Naive B cell (primary cell): ENCODE data around the gene TM7SF2. TPM values are rescaled to one million over a fixed set of nuclear protein-coding genes. Genes with fewer than 3 reads are reported as not detected.
A peak's percentile ranks its signal among the peaks of the same experiment; 100 is the strongest.

Experiments
- ATAC-seq, 2 donors: fragments of 150-1000 bp; cut with Tn5 transposase; 2 replicates each; pipeline ENCODE4 v1.10.0; 2021; ENCODE audit warnings: low read depth in 2 of 2, mild to moderate bottlenecking in 2 of 2, moderate library complexity in 2 of 2
- DNase-seq: peaks from one replicate; pipeline ENCODE4 v3.0.0; 2022
- H3K27ac Mint-ChIP-seq, 6 donors: one replicate each; pipeline ENCODE4 v1.8.0; 2020 to 2022; ENCODE audit warnings: mild to moderate bottlenecking in 6 of 6, mixed read lengths in 6 of 6, moderate library complexity in 5 of 6, inconsistent platforms in 2 of 6
- H3K27me3 Mint-ChIP-seq, 3 donors: one replicate each; pipeline ENCODE4 v1.8.0; 2021 to 2022; ENCODE audit warnings: mixed read lengths in 3 of 3, mild to moderate bottlenecking in 1 of 3
- H3K36me3 Mint-ChIP-seq, 2 donors: one replicate each; pipeline ENCODE4 v1.8.0; 2020 to 2022; ENCODE audit warnings: mixed read lengths in 2 of 2, inconsistent platforms in 1 of 2, mild to moderate bottlenecking in 1 of 2
- H3K4me1 Mint-ChIP-seq, 3 donors: one replicate each; pipeline ENCODE4 v1.8.0; 2020 to 2022; ENCODE audit warnings: mixed read lengths in 3 of 3, inconsistent platforms in 1 of 3, mild to moderate bottlenecking in 1 of 3, moderate library complexity in 1 of 3
- H3K4me3 Mint-ChIP-seq, 8 donors: one replicate each; pipeline ENCODE4 v1.8.0; 2020 to 2022; ENCODE audit warnings: mild to moderate bottlenecking in 8 of 8, mixed read lengths in 8 of 8, moderate library complexity in 8 of 8, inconsistent platforms in 2 of 8
- H3K9me3 Mint-ChIP-seq, 7 donors: one replicate each; pipeline ENCODE4 v1.8.0; 2020 to 2022; ENCODE audit warnings: mixed read lengths in 7 of 7, mild to moderate bottlenecking in 5 of 7, inconsistent platforms in 2 of 7, moderate library complexity in 1 of 7
- polyA plus RNA-seq, 6 donors: library from polyadenylated mRNA; unstranded; fragments of 300-500 nt; fragmentation: Illumina TruSeq; gene quantifications; one replicate each; pipeline ENCODE4 v1.2.3, GENCODE V29; 2021; ENCODE audit warnings: low read depth in 6 of 6

TM7SF2 gene
- polyA plus RNA-seq, 6 donors from 2014 or later, result 11.6 to 18.4 (median 15.0) TPM

DNA sequence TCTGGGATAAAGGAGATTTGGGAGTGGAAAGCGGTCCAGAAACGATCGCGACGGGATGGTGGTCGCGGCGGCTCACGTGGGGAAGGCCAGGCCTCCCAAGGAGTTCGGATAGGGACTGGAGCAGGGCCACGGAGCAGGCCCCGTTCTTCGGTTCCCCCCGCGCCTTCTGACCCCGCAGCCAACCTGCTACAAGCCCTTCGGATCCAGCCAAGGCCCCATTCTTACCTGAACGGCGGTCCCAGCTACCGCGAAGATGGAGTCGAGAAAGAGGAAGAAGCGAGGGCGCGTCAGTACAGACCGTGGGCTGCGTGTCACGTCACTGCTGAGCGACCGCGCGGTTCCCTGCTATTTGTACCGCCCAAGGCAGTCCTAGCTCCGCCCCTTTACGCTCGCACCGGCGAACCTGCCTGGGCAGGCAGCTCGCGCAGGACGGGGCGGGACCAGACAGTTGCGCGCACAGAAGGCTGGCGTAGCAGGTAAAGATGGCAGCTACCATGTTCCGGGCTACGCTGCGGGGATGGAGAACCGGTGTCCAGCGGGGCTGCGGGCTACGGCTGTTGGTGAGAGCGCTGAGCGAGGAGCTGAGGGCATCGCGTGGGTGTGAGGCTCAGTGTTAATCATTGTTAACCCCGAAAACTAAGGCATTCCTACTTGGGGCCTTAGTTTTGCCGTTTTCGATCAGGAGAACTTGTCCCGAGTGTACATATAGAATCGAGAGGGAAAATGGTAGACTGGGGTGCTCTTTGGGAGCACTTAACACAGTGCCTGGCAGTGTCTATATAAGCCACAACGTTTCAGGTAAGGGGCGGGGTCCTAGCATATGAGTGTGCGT, 10.4 kb downstream of the TM7SF2 start, which contains the start of the genes FAU and MRPL49:
Gene FAU (minus strand): TSS at position 270 of the 832 bp plus-strand sequence. CDS start 321 bp downstream, outside the sequence.
Gene MRPL49 (plus strand): TSS at position 457 of the 832 bp plus-strand sequence. CDS start 26 bp downstream, at position 483.
- Mint-ChIP-seq H3K27ac (peak within 1 kb of the TSS; percentile 98 to 100 (median 99)), H3K9me3 (no peaks in the 10 kb centered on the region), H3K4me3 (peak within 1 kb of the TSS; percentile 93 to 100 (median 100)), H3K4me1 (peaks cover 32 to 72% (median 65%) of the 10 kb centered on the region in 3 donors), H3K27me3 (no peaks in the 10 kb centered on the region), H3K36me3 (peaks cover 11 to 19% of the 10 kb centered on the region in 2 donors)
- ATAC-seq (peak; percentile 79), DNase-seq (peak; percentile 98)

DNA sequence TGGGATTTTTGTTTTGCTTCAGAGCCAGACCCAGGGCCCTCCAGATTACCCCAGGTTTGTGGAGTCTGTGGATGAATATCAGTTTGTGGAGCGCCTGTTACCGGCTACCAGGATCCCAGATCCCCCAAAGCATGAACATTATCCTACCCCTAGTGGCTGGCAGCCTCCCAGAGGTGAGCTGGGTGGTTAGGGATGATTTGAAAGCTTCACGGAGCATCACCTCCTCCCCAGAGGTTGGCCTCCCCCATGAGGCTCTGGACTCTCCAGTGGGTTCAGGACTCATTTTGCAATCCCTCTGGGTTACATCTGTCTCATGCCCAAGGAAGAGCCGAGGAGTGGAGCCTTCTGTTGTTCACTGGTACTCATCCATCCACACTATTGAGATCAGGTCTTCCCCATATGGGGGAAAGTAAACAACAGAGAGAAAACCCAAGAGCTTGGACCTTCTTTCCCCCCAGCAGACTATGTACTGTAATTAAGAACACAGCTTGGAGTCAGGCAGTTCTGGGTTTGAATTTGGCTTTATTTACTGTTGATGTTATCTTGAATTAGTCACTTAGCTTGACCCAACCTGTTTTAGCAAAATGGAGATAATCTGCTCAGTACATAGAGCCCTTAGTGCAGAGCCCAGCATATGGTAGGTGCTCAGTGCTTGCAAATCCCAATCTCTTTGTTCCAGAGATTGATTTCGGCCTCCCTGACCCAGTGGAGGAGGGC, 13.0 kb downstream of the TM7SF2 start:
- Mint-ChIP-seq H3K27ac (peak overlapping the region in 3 of 6 donors; percentile 9 to 56 (median 50)), H3K4me1 (peaks cover 22 to 59% (median 52%) of the 10 kb centered on the region in 3 donors), H3K27me3 (no peaks in the 10 kb centered on the region), H3K4me3 (peak overlapping the region in 5 of 8 donors; percentile 22 to 79 (median 53)), H3K36me3 (peaks cover 5 to 12% of the 10 kb centered on the region in 2 donors), H3K9me3 (no peaks in the 10 kb centered on the region)
- ATAC-seq (no peak), DNase-seq (no peak)

DNA sequence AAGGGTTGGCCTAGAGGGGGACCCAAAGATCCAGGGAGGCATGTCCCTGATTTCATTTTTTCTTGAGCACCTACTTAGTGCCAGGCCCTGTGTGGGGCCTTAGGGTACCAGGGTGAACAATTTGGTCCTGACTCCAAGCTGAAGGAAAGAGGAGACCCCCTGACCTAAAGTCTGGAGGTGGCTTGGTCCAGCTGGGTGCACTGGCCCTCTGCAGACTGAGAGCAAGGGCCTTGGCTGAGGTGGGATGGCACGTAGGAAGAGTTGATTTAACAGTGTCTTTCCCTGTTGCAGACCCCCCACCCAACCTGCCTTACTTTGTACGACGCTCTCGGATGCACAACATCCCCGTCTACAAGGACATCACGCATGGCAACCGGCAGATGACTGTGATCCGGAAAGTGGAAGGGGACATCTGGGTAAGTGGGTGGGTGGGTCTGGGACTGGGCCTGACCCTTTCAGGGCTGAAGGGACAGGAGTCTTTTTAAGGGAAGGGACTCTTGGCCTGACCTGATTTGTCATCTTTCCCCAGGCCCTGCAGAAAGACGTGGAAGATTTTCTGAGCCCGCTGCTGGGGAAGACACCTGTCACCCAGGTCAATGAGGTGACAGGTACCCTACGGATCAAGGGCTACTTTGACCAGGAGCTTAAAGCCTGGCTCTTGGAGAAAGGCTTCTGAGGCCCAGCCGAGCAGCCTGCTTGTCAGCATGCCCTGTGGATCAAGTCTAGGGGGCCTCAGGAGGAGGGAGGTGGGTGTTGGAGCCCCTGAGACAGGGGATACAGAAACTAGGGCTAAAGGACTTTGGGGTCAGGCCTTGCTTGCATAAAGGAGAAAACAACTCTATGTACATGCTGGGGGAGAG, 13.8 kb downstream of the TM7SF2 start:
- peak overlapping the region in 2 of 8 donors; percentile 51 to 79 for H3K4me3 Mint-ChIP-seq
- H3K36me3 Mint-ChIP-seq, result peaks cover 5 to 12% of the 10 kb centered on the region in 2 donors
- H3K27me3 Mint-ChIP-seq, result no peaks in the 10 kb centered on the region
- H3K4me1 Mint-ChIP-seq, result peaks cover 29 to 59% (median 52%) of the 10 kb centered on the region in 3 donors
- DNase-seq (no peak), ATAC-seq (no peak)
- H3K27ac Mint-ChIP-seq, result peak overlapping the region in 3 of 6 donors; percentile 24 to 51 (median 26)
- H3K9me3 Mint-ChIP-seq, result no peaks in the 10 kb centered on the region

DNA sequence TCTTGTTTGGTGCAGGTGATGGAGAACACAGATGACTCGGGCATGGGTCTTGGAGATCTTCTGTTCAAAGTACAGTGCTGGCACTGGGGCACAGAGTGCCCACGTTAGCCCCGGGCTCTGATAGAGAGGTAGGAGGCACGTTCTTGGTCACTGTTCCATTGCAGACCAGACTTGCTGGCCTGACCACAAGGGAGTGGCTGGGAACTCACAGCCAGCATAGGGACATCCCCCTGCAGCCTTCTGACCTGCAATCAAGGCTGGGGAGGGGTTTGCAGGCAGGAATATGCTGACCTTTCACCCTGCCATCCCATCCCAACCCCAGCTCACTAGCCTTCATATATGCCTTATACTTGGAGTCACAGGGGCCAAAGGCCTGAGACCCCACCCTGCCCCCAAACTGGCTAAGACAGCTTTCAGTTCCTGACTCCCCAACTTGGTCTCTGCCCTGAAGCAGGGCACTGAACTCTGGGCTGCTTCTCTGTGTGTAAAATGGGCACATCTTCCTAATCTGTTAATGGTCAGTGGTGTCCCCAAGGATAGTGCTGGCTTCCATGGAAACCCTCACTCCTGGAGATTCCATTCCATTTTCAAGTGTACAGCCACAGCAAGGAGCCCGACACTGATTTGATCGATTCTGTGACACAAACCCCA, 15.1 kb downstream of the TM7SF2 start:
- Mint-ChIP-seq H3K4me3 (peak overlapping the region in 2 of 8 donors; percentile 25 to 47), H3K4me1 (peaks cover 33 to 59% (median 54%) of the 10 kb centered on the region in 3 donors), H3K27ac (peak overlapping the region in 1 of 6 donors; percentile 95), H3K36me3 (peaks cover 0 to 5% of the 10 kb centered on the region in 2 donors), H3K9me3 (no peaks in the 10 kb centered on the region), H3K27me3 (no peaks in the 10 kb centered on the region)
- ATAC-seq, result no peak
- DNase-seq, result no peak

DNA sequence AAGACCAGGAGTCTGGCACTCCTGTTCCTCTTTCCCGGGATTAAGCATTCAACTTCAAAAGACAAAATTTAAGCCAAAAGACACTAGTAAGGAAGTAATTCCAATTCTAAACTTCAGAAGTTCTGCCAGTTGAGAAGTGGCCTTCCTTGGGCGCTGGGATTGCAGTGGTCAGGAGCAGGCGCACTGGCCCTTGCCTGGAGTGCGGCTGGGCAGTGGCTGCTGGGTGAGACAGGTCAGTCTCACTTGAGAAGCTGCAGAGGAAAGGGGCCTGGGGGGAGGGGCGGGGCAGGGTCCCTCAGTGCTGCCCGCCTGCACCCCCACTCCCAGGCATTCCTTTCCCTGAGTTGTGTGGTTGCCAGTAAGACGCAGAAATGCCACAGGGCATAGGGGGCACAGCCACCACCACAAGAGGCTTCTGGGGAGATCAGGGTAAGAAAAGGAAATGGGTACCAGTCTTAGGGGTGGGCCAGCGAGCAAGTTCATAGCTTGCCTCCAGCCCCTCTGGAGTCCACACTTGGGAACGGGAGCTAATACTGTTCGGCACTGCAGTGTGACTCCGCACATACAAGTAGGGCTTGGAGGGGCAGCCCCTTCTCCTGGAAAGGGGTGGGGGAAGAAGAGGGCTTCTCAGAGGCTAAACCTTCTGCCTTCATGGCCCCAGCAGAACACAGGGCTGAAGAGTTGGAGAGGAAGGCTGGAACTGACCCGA, 16.0 kb downstream of the TM7SF2 start:
- peak overlapping the region in 1 of 8 donors; percentile 21 for H3K4me3 Mint-ChIP-seq
- ATAC-seq (no peak), DNase-seq (no peak)
- peaks cover 34 to 59% (median 54%) of the 10 kb centered on the region in 3 donors for H3K4me1 Mint-ChIP-seq
- no peak overlapping the region for H3K27ac Mint-ChIP-seq
- H3K36me3 Mint-ChIP-seq, result peaks cover 1 to 8% of the 10 kb centered on the region in 2 donors
- H3K9me3 Mint-ChIP-seq, result no peaks in the 10 kb centered on the region
- H3K27me3 Mint-ChIP-seq, result no peaks in the 10 kb centered on the region

DNA sequence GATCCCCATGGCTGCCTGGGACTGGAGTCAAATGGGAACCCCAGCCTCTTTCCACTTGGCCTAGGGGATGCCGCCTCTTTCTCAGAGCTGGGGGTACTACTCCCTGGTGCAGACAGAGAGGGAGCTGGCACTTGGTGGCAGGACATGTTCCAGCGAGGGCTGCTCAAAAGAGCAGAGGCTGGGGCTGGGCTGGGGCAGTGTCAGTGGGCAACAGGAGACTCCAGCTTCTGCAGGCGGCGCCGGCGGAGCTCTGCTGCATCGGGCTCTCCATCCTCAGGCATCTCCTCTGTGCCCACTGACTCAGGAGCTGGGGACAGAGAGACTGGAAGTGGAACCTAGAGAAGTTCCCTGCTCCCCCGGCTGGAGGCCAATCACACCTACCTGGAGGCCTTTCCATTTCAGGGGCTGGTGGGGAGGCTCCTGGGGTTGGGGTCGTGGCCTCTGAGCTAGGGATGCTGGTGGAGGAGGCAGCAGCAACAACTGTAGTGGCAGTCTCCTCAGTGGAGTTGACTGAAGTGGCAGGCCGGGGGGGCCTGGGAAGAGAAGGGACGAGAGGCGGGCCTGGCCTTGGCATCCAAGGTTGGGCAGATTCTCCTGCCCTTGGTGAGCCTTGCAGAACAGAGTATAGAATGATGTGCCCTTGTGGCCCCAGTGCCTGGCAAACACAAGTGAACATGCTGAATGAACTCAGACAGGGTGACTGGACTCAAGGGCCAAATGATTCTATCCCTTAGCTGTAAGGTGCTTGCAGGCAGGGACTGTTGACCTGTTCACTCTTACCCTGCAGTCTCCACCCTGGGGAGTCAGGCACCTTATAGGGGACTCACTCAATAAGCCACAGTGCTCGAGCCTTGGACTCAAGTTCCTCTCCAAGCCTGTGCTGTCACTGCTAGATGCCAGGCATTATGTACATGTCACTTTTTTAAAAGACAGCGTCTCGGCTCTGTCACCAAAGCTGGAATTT, 16.8 kb downstream of the TM7SF2 start:
- peaks cover 39 to 59% (median 57%) of the 10 kb centered on the region in 3 donors for H3K4me1 Mint-ChIP-seq
- DNase-seq, result no peak
- peaks cover 6 to 16% of the 10 kb centered on the region in 2 donors for H3K36me3 Mint-ChIP-seq
- H3K27ac Mint-ChIP-seq, result peak overlapping the region in 1 of 6 donors; percentile 90
- no peaks in the 10 kb centered on the region for H3K27me3 Mint-ChIP-seq
- H3K9me3 Mint-ChIP-seq, result no peaks in the 10 kb centered on the region
- peak overlapping the region in 1 of 8 donors; percentile 15 for H3K4me3 Mint-ChIP-seq
- no peak for ATAC-seq

DNA sequence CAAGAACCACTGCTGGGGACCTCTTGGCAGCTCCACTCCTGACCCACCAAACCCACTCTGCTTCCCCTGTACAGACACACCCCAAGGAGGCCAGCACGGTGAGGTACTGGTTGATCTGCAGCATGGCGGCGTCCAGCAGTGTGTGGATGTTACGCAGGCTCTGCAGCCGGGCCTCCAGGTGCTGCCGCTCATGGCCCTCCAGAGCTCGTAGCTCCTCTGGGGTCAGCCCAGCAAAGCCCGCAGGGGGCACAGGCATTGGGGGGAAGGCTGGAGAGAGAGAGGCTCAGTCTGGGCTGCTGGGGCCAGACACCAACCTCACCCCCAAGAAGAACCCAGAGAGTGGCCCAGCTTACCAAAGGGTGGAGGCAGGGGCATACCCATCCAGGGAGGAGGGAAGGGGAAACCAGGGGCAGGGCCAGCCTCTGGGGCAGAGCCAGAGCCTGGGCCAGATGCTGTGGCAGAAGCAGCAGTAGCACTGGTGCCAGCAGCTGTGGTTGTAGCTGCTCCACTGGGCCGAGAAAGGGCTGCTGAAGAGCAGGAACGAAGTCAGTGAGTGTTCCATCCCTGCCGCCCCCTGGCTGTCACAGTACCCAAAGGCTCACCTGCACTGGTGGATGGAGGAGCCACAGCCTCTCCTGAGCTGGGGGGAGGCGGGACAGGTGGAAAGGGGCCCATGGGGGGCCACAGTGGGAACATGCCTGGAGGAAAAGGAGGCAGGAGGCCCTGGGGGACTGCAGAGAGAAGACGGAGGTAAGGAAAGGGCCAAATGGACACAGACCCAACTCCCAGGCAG, 18.2 kb downstream of the TM7SF2 start:
- H3K9me3 Mint-ChIP-seq, result no peaks in the 10 kb centered on the region
- H3K36me3 Mint-ChIP-seq, result peaks cover 6 to 27% of the 10 kb centered on the region in 2 donors
- DNase-seq, result peak; percentile 44
- ATAC-seq, result peak; percentile 15 to 19
- H3K27ac Mint-ChIP-seq, result peak overlapping the region in 5 of 6 donors; percentile 60 to 97 (median 90)
- H3K27me3 Mint-ChIP-seq, result no peaks in the 10 kb centered on the region
- peaks cover 40 to 61% (median 47%) of the 10 kb centered on the region in 3 donors for H3K4me1 Mint-ChIP-seq
- H3K4me3 Mint-ChIP-seq, result peak overlapping the region; percentile 62 to 97 (median 82)

DNA sequence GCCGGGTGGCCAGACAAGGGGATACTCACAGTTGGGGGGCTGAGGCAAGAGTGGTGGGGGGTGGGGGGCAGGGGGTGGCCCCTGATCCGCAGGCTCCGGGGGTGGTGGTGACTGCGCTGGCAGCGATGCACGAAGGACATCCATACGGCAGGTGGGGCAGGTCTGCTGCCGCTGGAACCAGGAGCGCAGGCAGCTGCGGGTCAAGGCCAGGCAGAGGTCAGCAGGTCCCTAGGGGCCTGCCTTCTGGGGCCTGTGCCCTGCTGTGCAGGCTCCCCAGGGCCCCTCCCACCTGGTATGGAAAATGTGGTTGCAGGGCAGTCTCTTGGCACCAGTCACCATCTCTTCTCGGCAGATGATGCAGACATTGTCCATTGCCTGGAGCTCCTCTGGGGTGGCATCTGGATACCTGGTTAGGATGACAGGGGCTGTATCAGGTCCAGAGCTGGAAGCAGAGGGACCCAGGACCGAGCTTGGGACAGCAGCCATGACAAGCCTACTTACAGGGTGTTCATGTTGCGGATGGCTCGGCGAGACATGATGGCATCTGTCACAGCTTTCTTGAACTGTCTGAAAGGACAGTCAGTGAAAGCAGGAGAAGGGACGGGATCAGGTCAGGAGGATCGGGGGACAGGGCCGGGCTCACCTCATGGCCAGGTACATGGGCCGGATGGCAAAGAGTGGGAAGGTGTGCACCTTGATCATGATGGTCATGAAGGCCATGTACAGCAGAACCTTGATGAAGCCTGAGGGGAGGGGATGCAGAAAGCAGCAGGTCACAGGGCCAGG, 19.2 kb downstream of the TM7SF2 start:
- H3K4me3 Mint-ChIP-seq, result peak overlapping the region; percentile 91 to 100 (median 99)
- H3K4me1 Mint-ChIP-seq, result peaks cover 45 to 71% (median 55%) of the 10 kb centered on the region in 3 donors
- H3K27ac Mint-ChIP-seq, result peak overlapping the region in 5 of 6 donors; percentile 66 to 100 (median 95)
- DNase-seq (no peak), ATAC-seq (no peak)
- H3K27me3 Mint-ChIP-seq, result no peaks in the 10 kb centered on the region
- no peaks in the 10 kb centered on the region for H3K9me3 Mint-ChIP-seq
- peaks cover 6 to 27% of the 10 kb centered on the region in 2 donors for H3K36me3 Mint-ChIP-seq

DNA sequence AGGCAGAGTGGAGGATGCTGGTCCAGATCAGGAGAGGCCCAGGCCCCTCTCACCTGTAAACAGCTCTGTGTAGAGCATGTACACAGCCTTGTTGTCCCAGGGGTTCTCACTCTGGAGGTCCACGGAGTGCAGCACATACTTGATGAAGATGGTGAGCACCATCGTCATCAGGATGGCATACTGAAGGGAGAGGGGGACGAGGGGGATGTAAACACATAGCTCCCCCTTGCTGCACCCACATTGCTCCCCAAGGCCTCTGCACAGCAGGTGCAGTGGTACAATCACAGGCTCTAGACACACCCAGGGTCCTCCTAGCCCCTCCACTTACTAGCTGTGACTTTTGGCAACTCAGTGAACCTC, 19.7 kb downstream of the TM7SF2 start:
- ATAC-seq, result no peak
- peak overlapping the region; percentile 91 to 100 (median 99) for H3K4me3 Mint-ChIP-seq
- H3K27ac Mint-ChIP-seq, result peak overlapping the region in 4 of 6 donors; percentile 95 to 100 (median 98)
- peaks cover 6 to 27% of the 10 kb centered on the region in 2 donors for H3K36me3 Mint-ChIP-seq
- peaks cover 50 to 75% (median 61%) of the 10 kb centered on the region in 3 donors for H3K4me1 Mint-ChIP-seq
- DNase-seq, result no peak
- no peaks in the 10 kb centered on the region for H3K27me3 Mint-ChIP-seq
- no peaks in the 10 kb centered on the region for H3K9me3 Mint-ChIP-seq

DNA sequence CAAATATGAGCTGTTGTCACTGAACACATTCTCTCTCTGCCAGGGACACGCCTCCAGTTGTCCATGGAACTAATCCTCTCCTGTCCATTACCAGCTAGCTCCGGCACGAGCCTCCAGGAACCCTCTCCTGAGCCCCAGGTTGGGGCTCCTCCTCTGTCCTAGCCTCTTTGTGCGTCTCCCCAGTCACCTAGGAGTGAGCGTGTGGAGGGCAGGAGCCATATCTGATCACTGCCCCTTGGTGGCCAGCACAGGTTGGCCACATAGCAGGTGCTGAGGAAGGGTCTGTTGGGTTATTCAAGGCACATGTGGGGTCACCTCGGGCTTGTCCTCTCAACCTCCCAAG, 20.2 kb downstream of the TM7SF2 start:
- Mint-ChIP-seq H3K27me3 (no peaks in the 10 kb centered on the region), H3K27ac (peak overlapping the region; percentile 97 to 100 (median 99)), H3K4me3 (peak overlapping the region; percentile 91 to 100 (median 99)), H3K4me1 (peaks cover 54 to 74% (median 64%) of the 10 kb centered on the region in 3 donors), H3K9me3 (no peaks in the 10 kb centered on the region), H3K36me3 (peaks cover 6 to 27% of the 10 kb centered on the region in 2 donors)
- DNase-seq, result no peak
- no peak for ATAC-seq
